A549 treated with AZD9567 at 1 μM for 4 hours (cell line): ENCODE results near the gene CANT1. TPM values are rescaled to one million over a fixed set of nuclear protein-coding genes. Genes with fewer than 3 reads are reported as not detected.

ENCODE experiments used
- total RNA-seq: library from RNA; stranded (reverse); fragments of 200-300 nt; extraction: Qiagen RNA extraction; gene quantifications from 5 replicates; pipeline ENCODE4 v1.2.3, GENCODE V29; 2022; ENCODE audit not compliant: insufficient read depth

CANT1 gene
- total RNA-seq: 75.1 to 86.0 TPM (median 79.6 TPM) in 5 replicates

GRCh38 chr17:79009397-79010303 lies at the start of gene CANT1:
TSS of gene CANT1 (minus strand) at chr17:79009764. CDS start at chr17:78997622, 12,142 bp downstream.

DNA sequence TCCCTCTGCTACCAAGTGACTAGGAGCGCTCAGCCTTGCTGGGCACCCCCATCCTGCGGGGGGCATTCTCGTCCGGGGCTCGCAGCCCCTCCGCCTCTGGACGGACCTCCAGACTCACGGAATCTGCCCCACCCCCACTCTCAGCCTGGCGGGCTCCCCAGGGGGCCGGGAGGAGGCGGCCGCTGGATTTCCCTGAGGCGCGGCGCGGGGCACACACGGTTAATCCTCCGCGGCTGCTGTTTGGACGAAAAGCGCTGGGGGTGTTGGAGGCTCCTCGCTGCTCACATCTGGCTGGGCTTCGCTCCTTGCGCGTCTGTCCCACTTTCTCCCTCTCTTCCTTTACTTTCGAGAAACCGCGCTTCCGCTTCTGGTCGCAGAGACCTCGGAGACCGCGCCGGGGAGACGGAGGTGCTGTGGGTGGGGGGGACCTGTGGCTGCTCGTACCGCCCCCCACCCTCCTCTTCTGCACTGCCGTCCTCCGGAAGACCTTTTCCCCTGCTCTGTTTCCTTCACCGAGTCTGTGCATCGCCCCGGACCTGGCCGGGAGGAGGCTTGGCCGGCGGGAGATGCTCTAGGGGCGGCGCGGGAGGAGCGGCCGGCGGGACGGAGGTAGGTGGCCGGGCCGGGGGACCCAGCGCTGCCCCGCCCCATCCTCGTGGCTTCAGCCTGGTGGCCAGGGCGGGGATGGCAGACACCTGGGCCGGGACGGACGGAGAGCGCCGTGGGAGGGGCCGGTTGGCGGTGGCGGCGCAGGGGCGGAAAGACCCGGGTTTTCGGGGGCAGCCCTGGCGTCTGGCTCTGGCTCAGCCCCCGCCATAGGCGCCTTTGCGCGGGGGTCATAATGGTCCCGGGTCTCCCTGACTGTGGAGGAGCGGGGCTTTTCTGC lies 14.6 kb upstream of the CANT1 start, which contains the start of gene C1QTNF1:
Gene C1QTNF1 (plus strand): TSS at position 284 of the 886 bp plus-strand sequence. CDS start 19,800 bp downstream, outside the sequence.

DNA sequence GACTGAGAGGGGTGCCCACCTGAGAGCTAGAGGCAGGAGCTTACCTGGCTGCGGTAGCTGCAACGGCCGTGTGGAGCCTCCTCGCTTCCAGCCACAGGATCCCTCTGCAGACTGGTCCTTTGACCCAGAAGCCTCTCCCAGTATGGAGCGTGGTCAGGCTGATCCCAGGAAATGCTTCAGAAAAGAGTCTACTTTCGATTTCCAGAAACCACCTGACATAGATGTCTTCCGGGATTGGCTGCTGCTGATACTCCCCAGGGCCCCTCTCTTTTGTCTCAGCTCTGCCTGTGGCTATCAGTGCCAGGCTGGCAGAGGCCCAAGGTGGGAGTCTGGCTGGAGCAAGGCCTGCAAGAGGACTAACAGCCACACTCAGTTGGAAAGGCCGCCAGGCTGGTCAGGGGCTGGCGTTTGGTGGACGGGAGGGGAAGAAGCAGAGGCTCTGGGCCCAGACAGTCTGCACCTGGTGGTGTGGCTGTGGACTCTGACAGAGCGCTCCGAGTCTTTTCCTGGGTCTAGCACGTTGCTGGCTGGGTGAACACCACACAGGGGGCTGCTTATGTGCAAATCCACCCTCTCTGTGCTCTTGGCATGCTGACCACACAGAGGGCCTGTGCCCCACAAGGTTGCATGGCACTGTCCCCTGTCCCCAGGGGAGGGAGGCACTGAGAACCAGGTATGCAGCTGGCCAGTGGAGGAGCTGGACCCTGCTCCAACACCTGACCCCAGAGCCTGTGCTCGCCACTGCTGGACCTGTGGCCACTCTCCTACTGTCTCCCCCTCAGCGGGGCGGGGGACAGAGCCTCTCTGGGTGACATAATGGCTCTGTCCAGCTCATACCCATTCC lies 29.6 kb downstream of the CANT1 start, which contains the start of gene LGALS3BP:
Gene LGALS3BP (minus strand): TSS at position 144 of the 844 bp plus-strand sequence. CDS start 2,732 bp downstream, outside the sequence.

Other genes with a start within 250 kb of the CANT1 start
- 46.8 to 50.3 TPM (median 48.7 TPM) in 5 replicates for gene CYTH1, start 227.5 kb downstream of the CANT1 start, total RNA-seq
- gene USP36, start 168.9 kb downstream of the CANT1 start, total RNA-seq: 58.9 to 69.7 TPM (median 67.6 TPM) in 5 replicates
- 0.20 to 0.53 TPM (median 0.38 TPM) in 4 of 5 replicates, not detected in the other for gene CEP295NL, start 106.6 kb downstream of the CANT1 start, total RNA-seq
- gene TIMP2, start 84.4 kb downstream of the CANT1 start, total RNA-seq: 187 to 223 TPM (median 207 TPM) in 5 replicates
- gene LGALS3BP, start 29.8 kb downstream of the CANT1 start, total RNA-seq: 65.0 to 82.5 TPM (median 70.4 TPM) in 5 replicates
- 35.2 to 45.2 TPM (median 41.2 TPM) in 5 replicates for gene C1QTNF1, start 14.4 kb upstream of the CANT1 start, total RNA-seq
- gene ENGASE, start 65.1 kb upstream of the CANT1 start, total RNA-seq: 7.6 to 24.0 TPM (median 21.6 TPM) in 5 replicates